ENCODE results near the gene FNDC3B.

FNDC3B gene

DNA sequence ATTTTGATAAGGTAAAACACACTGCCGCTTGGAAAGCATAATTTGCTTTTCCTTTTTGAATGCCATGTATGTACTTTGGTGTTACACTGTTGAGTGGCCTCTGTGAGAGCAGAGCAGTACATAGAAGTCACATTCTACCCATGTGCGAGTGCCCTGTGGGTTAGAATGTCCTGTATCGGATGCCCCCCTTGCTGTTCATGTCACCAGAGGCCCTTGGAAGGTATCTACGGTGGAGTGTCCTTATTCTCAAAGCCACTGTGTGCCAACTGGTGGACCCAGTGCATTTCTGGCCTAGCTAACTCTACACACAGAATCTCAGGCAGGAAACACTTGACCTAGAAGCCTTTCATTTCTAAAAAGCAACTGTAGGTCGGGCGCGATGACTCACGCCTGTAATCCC, 271.8 kb downstream of the FNDC3B start:
- Mint-ChIP-seq H3K9me3 (no peaks in the 10 kb centered on the region), H3K4me3 (no peak overlapping the region), H3K27ac (no peak overlapping the region), H3K36me3 (peaks cover 27% of the 10 kb centered on the region), H3K27me3 (no peaks in the 10 kb centered on the region), H3K4me1 (no peaks in the 10 kb centered on the region)

GRCh38 chr3:172312001-172312400, 272.6 kb downstream of the FNDC3B start:
- Mint-ChIP-seq H3K27me3 (no peaks in the 10 kb centered on the region), H3K27ac (no peak overlapping the region), H3K36me3 (peaks cover 30% of the 10 kb centered on the region), H3K4me1 (no peaks in the 10 kb centered on the region), H3K9me3 (no peaks in the 10 kb centered on the region), H3K4me3 (no peak overlapping the region)

DNA sequence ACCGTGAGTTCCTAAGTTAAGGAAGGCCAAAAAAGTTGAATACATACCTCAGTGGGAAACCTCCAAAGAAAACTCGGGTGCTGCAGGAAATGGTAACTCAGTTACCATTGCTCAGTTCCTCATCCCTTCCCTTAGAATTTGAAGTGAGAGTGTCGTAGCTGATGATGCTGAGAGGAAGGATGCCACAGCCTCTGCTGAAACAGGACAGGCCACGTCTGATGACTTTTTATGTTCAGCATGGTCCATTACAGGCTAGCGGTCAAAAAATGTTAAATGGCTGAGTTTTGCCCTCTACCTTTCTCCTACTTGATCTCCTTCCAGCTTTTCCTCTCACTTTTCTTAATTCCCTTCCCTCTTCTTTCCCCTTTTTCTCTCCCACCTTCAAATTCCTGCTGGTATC, 273.3 kb downstream of the FNDC3B start:
- H3K4me1 Mint-ChIP-seq: no peaks in the 10 kb centered on the region
- H3K9me3 Mint-ChIP-seq: no peaks in the 10 kb centered on the region
- H3K27ac Mint-ChIP-seq: no peak overlapping the region
- no peak overlapping the region for H3K4me3 Mint-ChIP-seq
- peaks cover 24% of the 10 kb centered on the region for H3K36me3 Mint-ChIP-seq
- no peaks in the 10 kb centered on the region for H3K27me3 Mint-ChIP-seq

DNA sequence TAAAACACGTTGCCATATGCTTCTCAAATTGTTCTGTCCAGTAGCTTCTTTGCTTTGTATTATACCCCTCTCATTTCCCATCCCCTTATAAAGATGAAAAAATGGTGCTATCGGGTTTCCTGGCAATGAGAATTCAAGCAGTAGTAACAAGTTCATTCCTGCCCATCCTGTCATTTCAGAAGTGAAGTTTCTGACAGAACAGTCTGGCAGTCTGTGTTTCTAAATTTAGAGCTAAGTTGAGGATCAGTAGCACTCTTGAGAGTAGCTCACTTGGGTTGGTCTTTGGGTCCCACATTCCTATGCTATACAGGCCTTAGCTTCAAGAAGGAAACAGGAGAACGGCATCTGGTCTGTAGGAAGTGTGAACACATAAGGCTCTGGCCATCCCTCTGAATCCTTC, 274.3 kb downstream of the FNDC3B start:
- H3K36me3 Mint-ChIP-seq: peaks cover 22% of the 10 kb centered on the region
- no peaks in the 10 kb centered on the region for H3K27me3 Mint-ChIP-seq
- H3K4me1 Mint-ChIP-seq: no peaks in the 10 kb centered on the region
- H3K4me3 Mint-ChIP-seq: no peak overlapping the region
- H3K9me3 Mint-ChIP-seq: no peaks in the 10 kb centered on the region
- no peak overlapping the region for H3K27ac Mint-ChIP-seq

- Mint-ChIP-seq H3K36me3 (peaks cover 22% of the 10 kb centered on the region), H3K4me3 (no peak overlapping the region), H3K27ac (no peak overlapping the region), H3K4me1 (no peaks in the 10 kb centered on the region), H3K27me3 (no peaks in the 10 kb centered on the region), H3K9me3 (no peaks in the 10 kb centered on the region)
These were observed 275.3 kb downstream of the FNDC3B start for GRCh38 chr3:172314591-172315160.

GRCh38 chr3:172315401-172316091, 276.2 kb downstream of the FNDC3B start:
- Mint-ChIP-seq H3K9me3 (no peaks in the 10 kb centered on the region), H3K27ac (no peak overlapping the region), H3K27me3 (no peaks in the 10 kb centered on the region), H3K4me1 (no peaks in the 10 kb centered on the region), H3K4me3 (no peak overlapping the region), H3K36me3 (peaks cover 22% of the 10 kb centered on the region)

- H3K27ac Mint-ChIP-seq: no peak overlapping the region
- peaks cover 19% of the 10 kb centered on the region for H3K36me3 Mint-ChIP-seq
- no peaks in the 10 kb centered on the region for H3K4me1 Mint-ChIP-seq
- no peaks in the 10 kb centered on the region for H3K9me3 Mint-ChIP-seq
- no peaks in the 10 kb centered on the region for H3K27me3 Mint-ChIP-seq
- H3K4me3 Mint-ChIP-seq: no peak overlapping the region
These were observed 277.4 kb downstream of the FNDC3B start for GRCh38 chr3:172316758-172317157.

- H3K36me3 Mint-ChIP-seq: peaks cover 14% of the 10 kb centered on the region
- H3K27me3 Mint-ChIP-seq: no peaks in the 10 kb centered on the region
- H3K9me3 Mint-ChIP-seq: no peaks in the 10 kb centered on the region
- no peaks in the 10 kb centered on the region for H3K4me1 Mint-ChIP-seq
- no peak overlapping the region for H3K4me3 Mint-ChIP-seq
- H3K27ac Mint-ChIP-seq: no peak overlapping the region
These were observed 278.1 kb downstream of the FNDC3B start for GRCh38 chr3:172317481-172317880.

DNA sequence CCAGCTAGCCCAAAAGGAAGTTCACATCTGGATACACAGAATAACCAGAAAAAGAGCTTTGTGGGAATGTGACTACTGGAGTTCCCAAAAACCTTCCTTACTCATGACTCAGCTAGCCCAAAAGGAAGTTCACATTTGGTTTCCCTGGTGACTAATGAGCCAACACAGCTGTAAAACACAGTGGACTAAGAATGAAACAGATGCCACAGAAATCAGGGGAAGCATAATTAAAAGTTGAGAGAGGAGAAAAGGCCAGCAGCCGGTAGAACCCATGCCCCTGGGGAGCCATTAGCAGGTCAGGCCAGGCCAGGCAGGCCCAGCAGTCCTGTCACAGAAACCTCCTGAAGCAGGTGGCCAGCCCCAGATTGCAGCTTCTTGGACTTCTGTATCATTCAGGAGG, 278.6 kb downstream of the FNDC3B start:
- no peaks in the 10 kb centered on the region for H3K4me1 Mint-ChIP-seq
- no peaks in the 10 kb centered on the region for H3K9me3 Mint-ChIP-seq
- no peak overlapping the region for H3K4me3 Mint-ChIP-seq
- H3K27ac Mint-ChIP-seq: no peak overlapping the region
- H3K27me3 Mint-ChIP-seq: no peaks in the 10 kb centered on the region
- H3K36me3 Mint-ChIP-seq: peaks cover 11% of the 10 kb centered on the region

DNA sequence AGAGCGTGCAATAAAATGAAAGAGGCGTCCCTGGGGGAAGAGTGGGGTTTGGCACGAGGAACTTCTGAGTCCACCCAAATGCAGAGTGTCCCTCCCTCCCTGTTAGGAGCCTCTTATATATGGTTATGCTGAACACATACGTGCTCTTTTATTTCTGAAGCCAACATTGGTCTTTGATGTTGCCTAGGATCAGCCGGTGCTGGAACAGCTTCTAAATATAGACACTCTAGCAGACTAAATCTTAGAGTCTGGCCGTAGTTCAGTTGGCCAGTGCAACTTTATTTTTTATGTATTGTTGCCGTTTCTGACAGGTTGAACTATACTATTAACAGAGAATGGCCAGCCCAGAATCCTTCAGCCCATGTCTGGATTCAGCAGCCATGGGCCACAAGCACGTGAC, 280.2 kb downstream of the FNDC3B start:
- Mint-ChIP-seq H3K36me3 (peaks cover 11% of the 10 kb centered on the region), H3K27me3 (no peaks in the 10 kb centered on the region), H3K9me3 (no peaks in the 10 kb centered on the region), H3K4me3 (no peak overlapping the region), H3K27ac (no peak overlapping the region), H3K4me1 (no peaks in the 10 kb centered on the region)

DNA sequence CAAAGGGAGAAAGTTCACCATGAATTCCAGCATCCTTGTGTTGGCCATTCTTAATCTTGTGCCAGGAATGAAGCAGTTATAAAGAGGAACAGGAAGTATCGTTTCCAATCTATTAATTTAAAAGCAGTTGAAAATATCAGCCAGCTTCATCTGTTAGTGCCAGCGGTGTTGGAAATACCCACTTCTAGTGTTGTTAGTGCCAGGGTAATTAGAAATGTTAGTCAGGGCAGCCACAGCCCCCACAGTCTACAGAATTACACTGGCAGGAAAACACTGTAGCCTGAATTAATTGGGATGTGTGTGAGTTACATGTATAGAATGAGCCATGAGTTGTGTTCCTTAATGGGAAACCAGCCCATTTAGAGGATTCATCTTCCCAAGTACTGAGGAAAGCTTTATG, 281.1 kb downstream of the FNDC3B start:
- Mint-ChIP-seq H3K27ac (no peak overlapping the region), H3K36me3 (peaks cover 11% of the 10 kb centered on the region), H3K4me1 (no peaks in the 10 kb centered on the region), H3K4me3 (no peak overlapping the region), H3K9me3 (no peaks in the 10 kb centered on the region), H3K27me3 (no peaks in the 10 kb centered on the region)

DNA sequence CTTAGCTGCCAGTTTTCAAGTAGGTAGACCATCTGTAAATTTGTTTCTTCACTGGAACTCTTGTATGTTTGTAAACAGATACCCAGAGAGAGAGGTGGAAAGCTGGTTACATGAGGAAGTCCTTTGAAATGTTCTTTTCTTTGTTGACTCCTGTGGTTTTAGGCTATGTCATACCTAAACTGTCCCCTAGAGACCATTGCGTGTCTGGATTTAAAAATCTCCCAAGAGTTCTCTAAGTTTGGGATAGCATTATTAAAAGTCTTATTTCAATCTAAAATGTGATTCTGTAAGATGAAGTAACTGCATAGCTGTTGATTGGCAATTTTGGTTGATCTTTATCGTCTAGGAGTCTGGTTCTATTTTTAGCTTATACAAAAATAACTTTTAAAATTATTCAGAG, 281.7 kb downstream of the FNDC3B start:
- H3K4me1 Mint-ChIP-seq: no peaks in the 10 kb centered on the region
- peaks cover 12% of the 10 kb centered on the region for H3K36me3 Mint-ChIP-seq
- H3K27me3 Mint-ChIP-seq: no peaks in the 10 kb centered on the region
- H3K27ac Mint-ChIP-seq: no peak overlapping the region
- no peaks in the 10 kb centered on the region for H3K9me3 Mint-ChIP-seq
- no peak overlapping the region for H3K4me3 Mint-ChIP-seq

GRCh38 chr3:172323894-172324610, 284.7 kb downstream of the FNDC3B start:
- H3K9me3 Mint-ChIP-seq: no peaks in the 10 kb centered on the region
- H3K4me3 Mint-ChIP-seq: no peak overlapping the region
- H3K36me3 Mint-ChIP-seq: peaks cover 12% of the 10 kb centered on the region
- no peaks in the 10 kb centered on the region for H3K27me3 Mint-ChIP-seq
- H3K4me1 Mint-ChIP-seq: no peaks in the 10 kb centered on the region
- no peak overlapping the region for H3K27ac Mint-ChIP-seq

DNA sequence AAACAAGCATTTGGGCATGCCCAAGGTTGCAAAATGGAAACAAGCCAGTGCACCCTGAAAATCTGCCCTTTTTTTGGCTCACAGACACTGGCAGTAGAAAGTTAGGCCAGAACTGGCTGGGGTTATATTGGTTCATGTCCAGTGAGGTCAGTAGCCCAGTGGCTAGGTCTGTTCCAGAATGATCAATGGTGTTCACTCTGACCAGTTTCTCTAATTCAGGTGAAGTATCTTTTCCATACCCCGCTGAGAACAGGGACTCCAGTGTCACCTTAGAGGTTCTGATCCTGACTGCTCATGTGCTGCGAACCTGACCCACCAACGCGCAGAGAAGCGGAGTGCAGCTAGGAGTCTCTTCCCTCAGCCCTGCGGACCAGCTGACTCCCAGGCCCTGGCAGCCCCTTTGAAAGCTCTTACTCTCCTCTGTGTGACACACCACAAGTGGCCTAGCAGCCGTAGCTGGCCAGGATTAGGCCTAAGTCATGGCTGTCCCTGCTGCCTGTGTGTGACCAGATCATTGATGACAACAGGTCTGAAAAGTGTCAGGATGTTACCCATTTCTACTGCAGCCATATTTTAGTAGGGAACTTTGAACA, 285.3 kb downstream of the FNDC3B start:
- H3K27me3 Mint-ChIP-seq: no peaks in the 10 kb centered on the region
- no peak overlapping the region for H3K27ac Mint-ChIP-seq
- H3K36me3 Mint-ChIP-seq: peaks cover 8% of the 10 kb centered on the region
- no peaks in the 10 kb centered on the region for H3K9me3 Mint-ChIP-seq
- H3K4me3 Mint-ChIP-seq: no peak overlapping the region
- H3K4me1 Mint-ChIP-seq: no peaks in the 10 kb centered on the region

- Mint-ChIP-seq H3K9me3 (no peaks in the 10 kb centered on the region), H3K27ac (no peak overlapping the region), H3K4me1 (no peaks in the 10 kb centered on the region), H3K27me3 (no peaks in the 10 kb centered on the region), H3K36me3 (peaks cover 8% of the 10 kb centered on the region), H3K4me3 (no peak overlapping the region)
These were observed 286.1 kb downstream of the FNDC3B start for GRCh38 chr3:172325461-172325860.

DNA sequence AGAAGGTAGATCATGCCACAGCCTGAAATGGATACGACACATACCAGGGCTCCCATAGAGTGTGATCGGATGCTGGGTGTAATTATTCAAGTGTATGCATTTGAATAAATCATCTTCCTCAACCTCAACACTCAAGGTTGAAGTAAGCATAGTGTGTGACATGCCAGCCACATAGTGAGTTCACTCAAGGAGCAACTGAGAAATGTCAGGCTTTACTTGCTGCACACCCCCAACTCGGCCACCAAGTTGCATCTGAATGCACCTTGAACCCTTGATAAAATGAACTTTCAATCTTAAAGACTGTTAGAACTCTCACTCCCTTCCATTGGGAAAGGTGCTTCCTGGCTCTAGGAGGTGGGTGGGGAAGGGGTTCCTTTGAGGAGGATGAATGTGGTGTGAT, 287.6 kb downstream of the FNDC3B start:
- peaks cover 8% of the 10 kb centered on the region for H3K36me3 Mint-ChIP-seq
- no peaks in the 10 kb centered on the region for H3K9me3 Mint-ChIP-seq

More for the DNA sequence above, 287.6 kb downstream of the FNDC3B start:
- H3K27ac Mint-ChIP-seq: no peak overlapping the region
- no peak overlapping the region for H3K4me3 Mint-ChIP-seq
- no peaks in the 10 kb centered on the region for H3K4me1 Mint-ChIP-seq
- no peaks in the 10 kb centered on the region for H3K27me3 Mint-ChIP-seq
